ENCODE data around the gene JAGN1.

DNA sequence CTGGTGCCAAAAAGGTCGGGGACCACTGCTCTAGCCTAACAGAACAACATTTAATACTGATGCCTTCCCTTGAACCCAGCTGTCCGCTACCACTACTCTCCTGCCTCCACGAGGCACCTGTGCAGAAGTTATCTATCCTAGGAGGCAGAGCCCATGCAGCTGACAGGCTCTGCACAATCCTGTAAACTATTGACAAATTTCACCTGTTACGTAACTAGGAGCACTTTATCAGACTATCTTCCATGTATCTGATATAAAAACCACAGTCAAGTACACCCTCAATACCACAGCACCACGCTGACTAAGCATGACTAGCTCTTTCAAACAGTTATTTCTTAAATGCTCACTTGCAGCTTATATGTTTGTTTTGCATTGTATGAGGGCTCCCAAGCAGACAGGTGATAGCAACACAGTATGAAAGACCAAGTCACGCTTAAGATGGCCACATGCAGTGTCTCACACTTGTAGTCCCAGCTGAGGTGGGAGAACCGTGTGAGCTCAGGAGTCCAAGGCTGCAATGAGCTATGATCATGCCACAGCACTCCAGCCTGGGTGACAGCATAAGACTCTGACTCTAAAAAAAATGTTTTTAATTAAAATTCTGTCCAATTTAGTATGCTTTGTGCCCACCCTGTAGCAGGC lies 22.0 kb downstream of the JAGN1 start:
- TF ChIP-seq, protein P1, sequence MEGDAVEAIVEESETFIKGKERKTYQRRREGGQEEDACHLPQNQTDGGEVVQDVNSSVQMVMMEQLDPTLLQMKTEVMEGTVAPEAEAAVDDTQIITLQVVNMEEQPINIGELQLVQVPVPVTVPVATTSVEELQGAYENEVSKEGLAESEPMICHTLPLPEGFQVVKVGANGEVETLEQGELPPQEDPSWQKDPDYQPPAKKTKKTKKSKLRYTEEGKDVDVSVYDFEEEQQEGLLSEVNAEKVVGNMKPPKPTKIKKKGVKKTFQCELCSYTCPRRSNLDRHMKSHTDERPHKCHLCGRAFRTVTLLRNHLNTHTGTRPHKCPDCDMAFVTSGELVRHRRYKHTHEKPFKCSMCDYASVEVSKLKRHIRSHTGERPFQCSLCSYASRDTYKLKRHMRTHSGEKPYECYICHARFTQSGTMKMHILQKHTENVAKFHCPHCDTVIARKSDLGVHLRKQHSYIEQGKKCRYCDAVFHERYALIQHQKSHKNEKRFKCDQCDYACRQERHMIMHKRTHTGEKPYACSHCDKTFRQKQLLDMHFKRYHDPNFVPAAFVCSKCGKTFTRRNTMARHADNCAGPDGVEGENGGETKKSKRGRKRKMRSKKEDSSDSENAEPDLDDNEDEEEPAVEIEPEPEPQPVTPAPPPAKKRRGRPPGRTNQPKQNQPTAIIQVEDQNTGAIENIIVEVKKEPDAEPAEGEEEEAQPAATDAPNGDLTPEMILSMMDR (IDR thresholded peaks at IDR 0.05 in 4 of 5, conservative IDR thresholded peaks at IDR 0.05 in 1 of 5) = no peak
- no peak for TF ChIP-seq POLR2A (IDR thresholded peaks at IDR 0.05)
